ENCODE results near the gene TRPC4.

- no peak for TF ChIP-seq CTCF (IDR thresholded peaks at IDR 0.05; ENCODE audit: low read depth, low read length)
- TF ChIP-seq EZH2phosphoT487 (IDR thresholded peaks at IDR 0.05; ENCODE audit: low read depth): no peak
Observed at GRCh38 chr13:37663724-37664123, 205.8 kb downstream of the TRPC4 start.

All from OCI-LY3 (cell line).